GM21717 (cell line): Measurements from ENCODE around the gene CDC25C.

Source experiments
- ATAC-seq: cut with Tn5 transposase; IDR thresholded peaks from one replicate; pipeline ENCODE4 v1.9.1; 2021; ENCODE audit warnings: mild to moderate bottlenecking, moderate library complexity; ENCODE audit not compliant: unreplicated experiment

Gene CDC25C

DNA sequence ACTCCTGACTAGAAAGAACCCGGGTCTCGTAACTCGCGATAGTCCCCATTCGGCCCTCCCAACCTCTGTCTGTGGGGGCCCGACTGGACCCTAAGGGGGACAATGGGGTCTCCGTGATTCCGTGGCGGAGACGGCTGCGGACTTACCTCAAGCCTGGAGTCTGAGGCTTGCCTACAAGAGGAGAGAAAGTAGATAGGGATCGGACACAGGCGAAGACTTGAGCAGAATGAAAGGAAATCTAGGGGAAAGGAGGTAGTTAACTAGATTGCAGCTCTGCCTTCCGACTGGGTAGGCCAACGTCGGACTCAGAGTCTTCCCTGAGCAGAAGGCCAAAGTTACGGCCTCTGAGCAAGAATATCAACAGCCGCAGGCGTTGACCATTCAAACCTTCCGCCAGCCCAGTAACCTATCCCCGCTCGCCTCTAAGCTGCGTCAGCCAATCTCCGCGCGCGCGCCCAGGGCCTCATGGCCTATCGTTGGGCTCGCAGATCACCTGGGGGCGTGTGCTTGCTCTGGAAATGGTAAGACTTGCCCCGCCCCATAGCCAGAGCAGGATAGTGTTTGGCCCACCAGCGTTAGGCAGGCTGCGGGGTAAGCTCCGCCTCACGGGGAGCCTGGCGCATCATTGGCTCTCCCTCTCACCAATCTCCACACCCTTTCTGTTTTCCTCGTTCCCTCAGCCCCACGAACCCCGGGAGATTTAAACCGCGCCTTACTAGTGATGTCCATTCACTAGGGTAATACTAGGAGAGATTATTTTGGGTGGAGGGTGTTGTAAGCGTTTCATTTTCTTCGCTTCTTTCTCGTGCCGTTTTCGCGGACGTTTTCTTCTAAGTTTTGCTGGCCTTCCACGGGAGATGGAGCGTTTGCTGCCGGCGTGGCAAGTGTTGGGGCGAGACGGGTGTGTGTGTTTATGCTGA, at the start of gene CDC25C:
TSS of gene CDC25C (minus strand) at position 356 of the 920 bp plus-strand sequence. CDS start 624 bp downstream, outside the sequence.
- peak; percentile 99 for ATAC-seq

DNA sequence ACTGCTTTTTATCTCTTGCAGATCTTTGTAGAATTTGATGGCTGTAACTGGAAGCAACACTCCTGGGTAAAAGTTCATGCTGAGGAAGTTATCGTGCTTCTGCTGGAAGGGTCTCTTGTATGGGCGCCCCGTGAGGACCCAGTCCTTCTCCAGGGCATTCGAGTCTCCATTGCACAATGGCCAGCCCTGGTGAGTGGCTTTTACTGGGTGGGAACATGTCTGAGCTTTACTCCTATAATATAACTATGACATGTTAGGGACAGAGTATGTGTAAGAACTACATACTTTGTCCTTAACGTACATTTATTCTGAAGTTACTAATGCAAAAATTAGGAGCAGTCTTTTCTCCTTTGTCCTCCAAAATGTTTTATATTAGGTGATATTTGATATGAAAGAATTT, 41.0 kb upstream of the CDC25C start:
- ATAC-seq, result no peak

DNA sequence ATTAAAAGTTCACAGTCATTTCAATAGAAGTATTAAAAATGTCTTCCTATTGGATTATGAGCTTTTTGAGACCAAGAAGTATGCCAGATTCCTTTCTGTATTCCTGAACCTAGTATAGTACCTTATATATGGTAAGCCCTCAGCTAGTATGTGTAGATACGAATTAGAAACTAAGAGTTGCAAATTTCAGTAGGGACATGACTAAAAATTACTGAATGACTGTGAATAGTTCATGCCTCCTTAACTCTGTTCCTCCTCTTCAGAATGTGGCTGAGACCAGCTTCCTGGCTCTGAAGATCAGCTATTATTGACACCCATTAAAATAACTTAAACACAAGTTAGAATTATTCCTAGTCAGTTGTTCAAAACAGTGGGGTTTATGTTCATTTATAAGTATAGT, 40.6 kb upstream of the CDC25C start:
- peak; percentile 74 for ATAC-seq

DNA sequence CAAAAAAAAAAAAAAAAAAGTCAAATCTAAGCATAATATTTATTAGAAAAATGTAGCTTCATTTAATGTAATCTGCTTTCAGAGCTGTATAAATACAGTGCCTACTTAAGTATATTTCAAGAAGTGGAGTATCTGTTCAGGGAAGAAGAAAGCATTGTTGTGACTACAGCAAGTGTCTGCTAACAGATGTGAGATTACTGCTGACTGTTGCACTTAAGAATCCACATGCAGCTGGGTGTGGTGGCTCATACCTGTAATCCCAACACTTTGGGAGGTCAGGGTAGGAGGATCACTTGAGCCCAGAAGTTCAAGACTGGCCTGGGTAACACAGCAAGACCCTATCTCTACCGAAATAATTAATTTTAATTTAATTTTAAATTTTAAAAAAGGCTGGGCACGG, 39.9 kb upstream of the CDC25C start:
- ATAC-seq, result no peak

DNA sequence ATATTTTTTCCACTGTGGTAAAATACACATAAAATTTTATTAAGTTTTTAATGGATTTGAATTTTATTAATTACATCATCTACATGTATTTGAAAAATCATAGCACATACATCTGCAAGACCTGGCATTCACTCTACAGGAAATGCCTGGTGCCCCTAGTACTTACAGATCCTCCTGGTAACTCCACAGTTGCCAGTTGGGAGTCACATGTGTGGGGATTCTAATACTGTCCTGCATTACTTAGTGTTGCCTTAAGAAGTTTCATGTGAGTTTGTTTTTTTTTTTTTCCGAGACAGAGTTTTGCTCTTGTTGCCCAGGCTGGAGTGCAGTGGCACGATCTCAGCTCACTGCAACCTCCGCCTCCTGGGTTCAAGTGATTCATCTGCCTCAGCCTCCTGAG, 38.9 kb upstream of the CDC25C start:
- no peak for ATAC-seq

DNA sequence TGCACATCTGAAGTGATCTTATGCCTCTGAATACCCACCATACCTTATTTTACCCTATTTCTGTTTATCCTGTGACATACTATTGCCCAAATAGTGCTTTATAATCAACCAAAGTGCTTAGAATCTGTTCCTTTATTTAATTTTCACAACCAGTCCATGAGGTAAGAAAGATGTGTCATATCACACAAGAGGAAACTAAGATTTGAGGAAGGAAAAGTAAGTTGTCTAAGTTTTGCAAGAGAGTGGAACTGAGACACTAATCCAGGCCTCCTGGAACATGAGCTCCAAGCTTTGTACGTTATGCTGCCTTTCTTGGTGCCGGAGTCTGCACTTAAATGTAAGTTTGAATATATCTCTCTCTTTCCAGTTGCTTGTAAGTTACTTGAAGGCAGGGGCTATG, 38.1 kb upstream of the CDC25C start:
- no peak for ATAC-seq

DNA sequence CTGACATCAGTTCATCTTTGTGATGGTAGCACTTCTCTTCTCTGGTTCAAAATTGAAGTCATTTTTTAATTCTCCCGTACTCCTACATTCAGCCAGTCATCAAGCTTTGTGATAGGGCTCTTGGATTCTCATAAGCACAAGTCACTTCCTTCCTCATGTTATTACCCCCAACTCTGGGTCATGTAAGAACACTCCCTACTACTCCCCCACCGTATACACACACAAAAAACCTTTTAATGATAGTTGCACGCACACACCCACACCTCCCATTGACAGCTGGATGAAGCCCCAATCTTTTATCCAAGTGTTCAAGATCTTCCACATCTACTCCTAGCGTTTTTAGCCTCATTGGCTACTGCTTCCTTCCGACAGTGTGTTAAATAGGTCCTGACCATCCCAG, 37.7 kb upstream of the CDC25C start:
- ATAC-seq, result no peak

DNA sequence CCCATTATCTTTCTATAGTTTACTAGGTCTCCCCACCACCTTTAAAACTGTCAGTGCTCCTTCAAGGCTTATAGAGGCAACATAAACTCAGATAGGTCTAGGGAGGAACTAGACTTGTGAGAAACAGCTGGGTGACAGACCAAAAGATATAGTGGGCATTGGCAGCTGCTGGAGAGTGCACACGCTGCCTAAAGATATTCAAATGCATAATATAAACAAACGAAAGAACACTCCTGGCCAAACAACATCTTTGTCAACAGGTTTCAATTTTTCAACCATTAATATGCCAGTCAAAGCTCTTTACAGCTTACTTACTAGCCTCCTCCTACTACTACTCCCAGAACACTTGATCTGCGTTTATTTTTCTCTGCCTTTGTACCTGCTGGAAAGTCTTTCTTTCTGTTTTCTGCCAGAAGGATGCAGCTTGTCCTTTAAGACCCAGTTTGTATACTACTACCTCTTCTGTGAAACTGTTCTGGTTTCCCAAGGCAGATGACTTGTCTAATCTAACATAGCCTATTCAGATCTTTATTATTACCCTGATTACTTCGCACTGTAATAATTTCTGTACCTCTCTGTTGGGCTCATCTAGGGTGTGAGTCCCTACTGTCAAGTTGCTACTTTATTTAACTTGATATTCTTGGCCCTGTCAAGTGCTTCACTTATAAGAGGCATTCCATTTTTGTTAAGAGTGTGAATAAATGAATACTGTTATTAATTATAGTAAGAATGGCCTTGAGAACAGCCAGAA, 35.2 kb upstream of the CDC25C start:
- no peak for ATAC-seq

DNA sequence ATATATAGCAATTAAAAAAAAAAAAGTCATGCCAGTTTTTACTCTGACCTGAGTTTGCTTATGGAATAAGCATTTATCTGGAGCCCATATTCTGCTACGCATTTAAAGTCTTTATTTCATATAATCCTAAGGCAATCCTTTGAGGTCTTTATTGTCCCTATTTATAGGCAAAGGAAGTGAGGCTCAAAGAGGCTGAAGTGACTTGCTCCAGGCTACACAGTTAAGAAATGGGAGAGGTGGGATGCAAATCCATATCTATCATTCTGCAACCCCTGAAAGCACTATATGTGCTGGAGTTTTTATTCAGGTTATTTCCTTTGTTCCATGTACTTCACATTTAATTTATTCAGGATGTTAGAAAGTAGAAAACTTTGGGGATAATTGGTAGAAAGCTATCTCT, 33.0 kb upstream of the CDC25C start:
- ATAC-seq, result no peak

DNA sequence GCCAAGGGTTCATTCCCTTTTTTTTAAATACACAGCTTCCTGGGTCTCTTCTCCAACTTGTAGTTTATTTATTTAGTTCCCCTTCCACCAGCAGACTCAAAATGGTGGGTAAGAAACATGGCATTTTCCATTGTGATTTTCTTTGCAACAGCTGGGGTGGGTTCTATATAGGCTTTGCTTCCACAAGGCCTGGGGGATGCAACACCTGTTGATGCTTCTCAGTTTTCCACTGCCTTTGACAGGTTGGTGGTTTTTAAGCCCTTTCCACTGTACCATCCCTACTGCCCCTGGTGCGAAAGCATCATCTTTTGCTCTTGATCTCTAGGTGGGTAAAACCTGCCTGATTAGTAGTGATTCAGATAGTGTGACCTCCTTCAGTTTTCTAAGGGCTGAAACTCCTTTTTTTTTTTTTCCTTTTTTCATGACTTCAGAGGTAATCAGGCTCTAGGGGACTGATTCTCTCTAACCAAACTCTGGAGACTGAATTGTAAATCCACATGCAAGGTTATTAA, 29.4 kb upstream of the CDC25C start:
- no peak for ATAC-seq

DNA sequence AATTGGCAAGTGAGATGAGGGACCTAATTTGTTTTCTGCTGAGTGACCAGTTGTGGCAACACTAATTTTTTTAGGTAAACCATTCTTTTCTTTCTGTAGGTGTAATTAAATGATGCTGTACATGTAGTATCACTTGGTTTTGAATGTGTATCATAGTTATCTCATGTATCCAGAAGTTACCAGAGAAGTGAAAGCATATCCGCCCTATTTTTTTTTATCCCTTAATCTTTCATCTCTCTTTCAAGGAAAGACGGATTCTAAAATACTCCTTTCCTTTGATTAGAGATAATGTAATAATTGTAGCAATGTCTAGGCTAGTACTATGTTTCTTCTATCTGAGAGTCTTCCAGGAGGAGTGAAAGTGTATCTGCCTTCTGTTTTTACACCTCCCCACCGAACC, 28.0 kb upstream of the CDC25C start:
- ATAC-seq, result no peak

DNA sequence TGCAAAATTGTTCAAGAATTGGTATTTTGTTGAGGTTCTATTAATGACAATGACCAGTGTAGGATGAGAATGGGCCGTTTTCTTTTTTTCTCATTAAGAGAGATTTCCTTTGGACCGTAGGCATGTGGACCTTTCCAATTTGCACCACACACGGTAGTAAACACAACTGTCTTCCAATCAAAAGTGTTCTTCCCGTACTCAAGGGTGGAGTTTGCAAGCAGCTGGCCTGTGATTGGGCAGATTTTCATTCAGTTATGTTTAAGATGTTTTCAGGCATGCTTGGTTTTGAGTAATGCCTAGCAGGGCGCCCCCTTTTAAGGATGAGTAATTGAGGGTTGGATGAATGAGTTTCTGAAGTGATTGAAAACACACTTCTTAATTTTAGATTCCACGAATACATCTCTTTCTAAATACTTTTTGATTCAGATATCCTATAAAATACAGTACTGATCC, 23.3 kb upstream of the CDC25C start:
- ATAC-seq, result no peak

DNA sequence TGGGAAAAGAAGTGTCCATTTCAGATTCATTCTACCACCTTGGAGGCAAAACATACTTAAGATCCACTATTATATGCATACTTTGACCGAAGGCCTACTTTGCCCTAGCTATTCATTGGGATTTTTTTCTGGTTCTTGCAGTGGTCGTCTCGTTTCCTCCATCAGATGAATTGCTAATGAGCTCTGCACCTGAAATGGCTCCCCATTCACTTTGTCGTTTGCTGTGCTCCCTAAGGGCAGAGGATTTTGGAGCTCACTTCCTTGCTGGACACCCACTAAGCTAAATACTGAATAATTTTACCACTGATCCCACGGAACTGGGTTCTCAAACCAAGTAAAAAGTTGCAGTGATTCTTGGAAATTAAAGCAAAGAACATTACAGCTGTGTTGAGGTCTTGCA, 22.8 kb upstream of the CDC25C start:
- no peak for ATAC-seq

DNA sequence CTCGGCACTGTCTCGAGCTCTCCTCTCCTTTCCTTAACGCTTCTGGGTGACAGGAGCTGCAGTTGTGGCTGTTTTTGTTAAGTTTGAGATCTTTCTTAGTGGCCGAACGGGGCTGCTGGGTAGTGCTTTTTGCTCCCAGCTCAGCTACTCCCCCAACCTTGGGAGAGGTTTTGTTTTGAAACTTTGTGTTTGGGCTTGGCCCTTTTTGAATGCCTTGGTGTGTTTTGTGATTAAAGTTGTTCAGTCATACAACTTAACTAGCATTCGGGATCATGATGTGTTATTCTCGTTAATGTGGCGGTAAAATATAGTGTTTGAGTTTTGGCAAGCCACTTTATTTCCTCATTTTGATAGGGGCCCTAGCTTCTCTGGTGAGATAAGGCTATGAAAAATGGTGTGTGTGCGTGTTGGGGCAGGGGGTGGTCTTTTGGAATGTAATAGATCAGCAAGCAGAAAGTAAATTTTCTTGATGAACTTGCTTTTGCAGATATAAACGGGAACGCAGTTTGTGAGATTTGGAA, 22.0 kb upstream of the CDC25C start:
- ATAC-seq, result no peak

DNA sequence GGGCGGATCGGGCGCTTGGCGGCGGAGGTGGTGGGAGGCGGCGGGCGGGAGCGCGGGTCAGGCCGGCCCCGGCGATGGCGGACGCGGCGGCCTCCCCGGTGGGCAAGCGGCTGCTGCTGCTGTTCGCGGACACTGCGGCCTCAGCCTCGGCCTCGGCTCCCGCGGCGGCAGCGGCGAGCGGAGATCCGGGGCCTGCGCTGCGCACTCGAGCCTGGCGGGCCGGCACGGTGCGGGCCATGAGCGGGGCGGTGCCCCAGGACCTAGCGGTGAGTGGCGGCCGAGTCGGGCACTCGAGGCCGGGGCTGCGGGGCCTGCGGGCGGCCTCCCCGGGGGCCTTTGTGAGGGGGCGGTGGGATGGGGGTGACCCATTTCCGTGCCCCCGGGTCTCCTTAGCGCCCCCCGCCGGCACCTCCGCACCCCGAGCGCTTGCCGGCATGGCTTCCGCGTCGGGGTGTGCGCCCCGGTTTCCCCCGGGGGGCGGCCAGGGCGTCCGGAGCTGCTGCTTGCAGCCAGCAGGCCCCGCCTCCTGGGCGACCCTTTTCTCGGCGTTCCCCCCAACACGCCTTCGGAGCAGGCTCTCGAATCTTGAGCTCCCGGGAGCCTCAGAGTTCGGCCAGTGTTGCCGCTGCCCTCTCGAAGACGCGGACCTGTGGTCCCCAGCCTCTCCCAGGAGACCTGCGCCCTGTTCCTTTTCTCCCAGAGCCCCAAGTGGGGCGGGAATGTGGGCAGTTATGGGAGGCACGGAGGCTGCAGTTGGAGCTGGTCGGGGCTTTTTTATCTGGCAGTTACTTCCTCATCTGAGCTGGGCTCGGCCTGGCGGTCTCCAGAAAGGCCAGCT, 21.3 kb upstream of the CDC25C start:
- ATAC-seq, result peak; percentile 42

DNA sequence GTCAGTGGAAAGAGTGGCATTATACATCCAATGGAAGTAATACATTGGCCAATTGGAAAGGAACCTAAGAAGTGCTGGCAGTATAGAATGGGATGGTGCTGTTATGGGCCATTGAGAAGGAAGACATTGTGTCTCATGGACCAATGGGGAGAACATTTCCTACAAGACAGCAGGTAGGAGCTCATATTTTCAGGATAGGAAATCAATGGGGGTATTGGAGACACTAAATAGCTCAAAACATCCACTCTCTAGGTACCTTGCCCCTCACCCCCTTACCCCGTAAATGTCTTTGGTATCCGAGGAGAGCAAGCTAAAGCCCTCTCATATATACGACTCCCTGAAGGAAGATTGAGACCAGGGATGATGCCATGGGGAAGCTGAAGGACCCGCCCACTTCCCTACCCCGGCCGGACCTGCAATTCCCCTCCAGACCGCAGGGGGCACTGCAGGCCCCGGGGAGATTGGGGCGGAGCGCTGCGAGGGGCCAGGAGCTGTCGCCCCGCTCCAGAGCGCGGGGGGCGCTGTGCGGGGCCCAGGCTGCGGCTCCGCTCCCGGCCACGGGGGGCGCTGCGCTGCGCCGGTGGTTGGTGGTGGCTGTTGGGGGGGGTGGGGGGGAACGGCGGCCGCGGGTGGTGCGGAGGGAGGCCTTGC, 20.6 kb upstream of the CDC25C start, which contains the start of gene KDM3B:
TSS of gene KDM3B (plus strand) at position 615 of the 651 bp plus-strand sequence. CDS start 111 bp downstream, outside the sequence.
- ATAC-seq, result peak; percentile 59

DNA sequence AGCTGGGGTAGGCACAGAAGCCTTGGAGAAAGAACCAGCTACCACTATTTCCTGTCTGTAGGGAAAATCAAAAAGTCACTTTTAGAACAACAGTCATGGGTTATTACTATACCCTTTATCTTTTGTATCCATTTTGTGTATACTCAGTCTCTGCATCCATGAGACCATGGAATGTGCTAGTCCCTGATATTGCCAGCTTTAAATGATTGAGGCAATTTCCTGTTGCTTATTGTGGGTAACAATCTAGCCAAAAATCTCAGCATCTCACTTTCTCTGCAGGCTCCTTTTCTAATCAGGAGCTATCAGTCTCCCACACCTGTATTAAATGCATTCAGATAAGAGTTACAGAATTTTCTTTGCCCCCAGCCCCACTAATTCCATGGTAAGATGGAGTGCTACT, 19.9 kb upstream of the CDC25C start:
- no peak for ATAC-seq

DNA sequence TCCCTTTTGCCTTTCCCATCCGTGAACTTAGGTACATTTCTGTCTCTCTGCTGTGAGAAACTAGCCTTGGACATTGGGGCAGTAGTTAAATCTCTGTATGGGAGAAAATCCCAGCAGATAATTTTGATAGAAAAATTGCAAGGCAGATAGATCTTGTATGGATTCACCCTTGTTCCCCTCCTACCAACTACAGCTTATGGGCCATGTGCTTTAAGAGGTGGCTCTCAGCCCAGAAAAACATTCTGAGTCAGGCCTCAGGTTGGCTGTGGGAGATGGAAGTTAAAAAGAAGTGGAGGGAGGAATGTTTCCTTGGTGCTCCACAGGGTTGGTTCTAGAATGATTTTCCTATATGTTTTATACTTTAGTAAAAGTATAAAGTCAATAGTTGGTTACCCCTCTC, 19.5 kb upstream of the CDC25C start:
- no peak for ATAC-seq

DNA sequence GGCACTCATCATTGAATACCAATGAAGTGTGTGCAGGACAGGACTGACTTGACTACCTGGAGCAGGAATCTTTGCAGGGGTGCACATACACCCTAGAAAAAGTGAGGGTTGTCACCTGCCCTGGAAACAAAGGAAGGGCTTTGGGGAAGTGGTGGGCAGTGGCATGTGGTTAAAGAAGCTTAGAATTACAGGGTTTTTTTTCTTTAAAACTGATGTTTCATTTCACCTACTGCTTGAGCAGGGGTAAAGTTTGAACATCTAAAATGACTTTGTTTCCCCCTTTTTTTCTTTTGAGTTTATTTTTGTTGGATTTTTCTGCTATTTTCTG, 18.9 kb upstream of the CDC25C start:
- ATAC-seq, result no peak
